ENCODE results near the gene PCP4.

The PCP4 gene

DNA sequence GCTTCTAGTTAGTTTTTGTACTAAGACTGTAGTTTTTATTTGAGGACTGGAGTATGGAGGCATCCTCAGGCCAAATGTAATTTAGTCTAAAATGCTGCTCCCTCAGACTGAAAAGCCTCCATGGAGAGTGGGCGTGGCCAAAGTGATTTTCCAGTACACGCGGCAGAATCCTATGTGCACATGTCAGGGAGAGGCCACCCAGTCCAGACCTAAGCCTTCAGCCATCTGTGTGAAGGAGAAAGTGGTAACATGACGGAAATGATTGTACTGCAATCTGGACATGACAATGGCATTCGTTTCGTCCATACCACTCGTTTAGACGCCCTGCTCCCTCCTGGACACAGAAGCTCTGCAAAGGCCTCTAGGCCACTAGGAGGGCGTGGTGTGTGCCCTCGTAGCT lies 56.2 kb downstream of the PCP4 start:
- DNase-seq (ENCODE audit: low read depth in 2 of 2), result no peak

- DNase-seq (ENCODE audit: low read depth in 2 of 2), result no peak
Observed at GRCh38 chr21:39924577-39925308, 57.5 kb downstream of the PCP4 start.

DNA sequence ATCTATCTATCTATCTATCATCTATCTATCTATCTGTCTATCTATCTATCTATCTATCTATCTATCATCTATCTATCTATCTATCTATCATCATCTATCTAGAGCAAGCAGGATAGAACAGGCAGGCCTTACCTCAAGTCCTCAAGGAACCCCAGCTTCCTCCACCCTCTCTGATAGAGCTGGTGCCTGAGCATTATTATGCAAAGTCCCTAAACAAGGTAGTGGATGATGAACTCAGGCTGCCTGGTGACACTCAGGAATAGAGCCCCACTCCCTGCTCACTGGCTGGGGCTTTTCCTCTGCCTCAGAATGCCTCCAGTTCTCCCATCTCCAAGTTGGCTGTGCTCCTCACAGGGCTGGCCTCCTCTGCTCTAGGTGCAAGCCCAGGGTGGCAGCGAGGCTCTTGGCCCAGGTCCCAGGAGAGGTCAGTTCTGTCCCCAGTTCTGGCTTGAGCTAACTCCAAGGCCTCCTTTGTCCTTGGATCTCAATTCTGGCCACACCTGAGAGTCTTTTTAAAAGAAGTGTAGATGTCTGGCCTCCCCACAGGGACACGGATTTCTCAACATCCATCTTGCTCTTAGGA lies 60.2 kb downstream of the PCP4 start:
- DNase-seq (ENCODE audit: low read depth in 2 of 2), result no peak

DNA sequence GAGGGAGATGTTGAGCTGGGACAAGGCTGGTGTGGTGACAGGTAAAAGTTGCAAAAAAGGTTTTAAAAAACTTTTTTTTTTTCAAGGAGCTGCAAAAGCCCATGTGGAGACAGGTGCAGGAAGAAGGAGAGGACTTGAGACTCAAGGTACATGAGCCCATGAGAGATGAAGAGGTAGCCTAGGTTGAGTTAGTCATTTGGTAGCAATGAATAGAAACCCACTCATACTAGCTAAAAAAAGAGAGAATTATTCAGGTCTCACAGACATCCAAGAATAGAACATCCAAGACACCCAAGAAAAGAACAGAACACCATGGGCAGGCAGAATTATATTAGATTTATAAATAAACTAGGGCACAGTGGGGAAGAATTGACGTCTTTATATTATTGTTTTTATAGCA lies 65.1 kb downstream of the PCP4 start:
- DNase-seq (ENCODE audit: low read depth in 2 of 2), result no peak

GRCh38 chr21:39934895-39935294 lies 67.7 kb downstream of the PCP4 start:
- no peak for DNase-seq (ENCODE audit: low read depth in 2 of 2)

GRCh38 chr21:39935716-39936115 lies 68.5 kb downstream of the PCP4 start:
- DNase-seq (ENCODE audit: low read depth in 2 of 2), result no peak

DNA sequence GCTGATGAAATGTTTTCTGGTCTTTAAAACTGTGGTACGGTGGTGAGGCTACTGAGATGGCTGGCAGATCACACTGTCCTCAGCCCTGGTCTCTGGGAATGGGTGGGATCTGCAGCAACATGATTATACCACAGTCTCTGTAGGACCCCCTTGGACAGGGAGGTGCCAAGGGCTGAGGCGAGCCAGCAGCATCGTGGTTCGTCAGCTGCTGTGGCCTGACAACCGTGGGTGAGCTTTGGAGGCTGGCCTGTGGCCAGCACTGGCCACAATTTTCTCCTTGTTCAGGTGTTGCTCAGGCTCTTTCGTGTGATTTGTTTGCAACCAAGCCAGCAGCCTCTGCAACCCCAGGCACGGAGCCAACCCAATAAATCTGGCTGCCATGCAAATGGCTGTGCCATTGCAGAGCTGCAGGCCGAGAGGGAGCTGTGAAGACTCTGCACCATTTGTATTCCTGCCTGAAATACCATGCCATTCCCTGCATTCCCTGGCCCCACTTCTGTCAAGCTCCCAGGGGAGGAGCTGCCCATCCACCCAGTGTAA lies 70.9 kb downstream of the PCP4 start:
- no peak for DNase-seq (ENCODE audit: low read depth in 2 of 2)

DNA sequence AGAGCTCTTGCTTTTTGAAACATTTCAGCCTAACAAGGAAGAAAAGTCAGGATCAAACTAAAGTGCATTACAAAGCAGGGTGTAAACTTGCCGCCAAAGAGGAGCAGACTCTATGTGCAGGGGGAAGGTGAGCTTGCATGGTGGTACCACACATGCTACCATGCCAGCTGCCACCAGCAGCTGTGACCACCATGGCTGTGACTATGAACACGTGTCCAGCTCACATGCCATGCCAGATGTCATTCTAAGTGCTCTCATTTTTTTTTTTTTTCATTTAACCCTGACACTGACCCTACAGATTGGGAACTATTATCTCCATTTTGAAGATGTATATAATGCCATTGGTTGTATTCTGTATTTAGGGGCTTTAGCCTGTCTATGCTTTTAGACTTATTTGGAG lies 79.0 kb downstream of the PCP4 start:
- no peak for DNase-seq (ENCODE audit: low read depth in 2 of 2)

GRCh38 chr21:39947031-39947430 lies 79.8 kb downstream of the PCP4 start:
- DNase-seq (ENCODE audit: low read depth in 2 of 2), result no peak

GRCh38 chr21:39951183-39952101 lies 84.2 kb downstream of the PCP4 start:
- DNase-seq (ENCODE audit: low read depth in 2 of 2), result no peak

GRCh38 chr21:39952265-39952664 lies 85.0 kb downstream of the PCP4 start:
- DNase-seq (ENCODE audit: low read depth in 2 of 2), result no peak

DNA sequence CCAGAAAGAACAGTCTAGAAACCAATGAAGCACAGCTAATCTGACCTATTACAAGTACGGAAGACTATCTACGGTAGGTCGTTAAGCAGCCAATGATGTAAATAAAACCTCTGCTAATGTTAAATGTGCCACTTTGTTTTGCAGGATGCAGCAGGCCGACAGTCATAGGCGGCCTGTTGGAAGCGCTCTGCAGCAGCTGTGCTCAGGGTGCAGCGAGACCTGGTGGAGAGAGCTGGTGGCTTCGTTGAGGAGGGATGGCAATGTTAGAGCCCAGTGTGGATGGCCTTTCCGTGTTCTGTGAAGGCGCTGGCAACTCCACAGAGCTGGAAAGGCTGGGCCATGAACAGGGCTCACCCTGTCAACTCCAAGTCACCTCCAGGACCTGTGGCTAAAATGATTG lies 87.3 kb downstream of the PCP4 start:
- no peak for DNase-seq (ENCODE audit: low read depth in 2 of 2)

DNA sequence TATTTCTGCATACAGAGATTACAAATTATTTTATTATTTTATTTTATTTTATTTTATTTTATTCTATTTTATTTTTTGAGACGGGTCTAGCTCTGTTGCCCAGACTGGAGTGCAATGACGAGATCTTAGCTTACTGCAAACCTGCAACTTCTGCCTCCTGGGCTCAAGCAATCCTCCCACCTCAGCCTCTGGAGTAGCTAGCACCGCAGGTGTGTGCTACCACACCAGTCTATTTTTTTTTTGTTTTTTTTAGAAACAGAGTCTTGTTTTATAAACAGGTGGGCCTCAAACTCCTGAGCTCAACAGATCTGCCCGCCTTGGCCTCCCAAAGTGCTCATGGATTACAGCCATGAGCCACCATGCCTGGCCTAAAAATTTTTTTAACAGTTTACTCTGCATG lies 88.1 kb downstream of the PCP4 start:
- no peak for DNase-seq (ENCODE audit: low read depth in 2 of 2)

DNA sequence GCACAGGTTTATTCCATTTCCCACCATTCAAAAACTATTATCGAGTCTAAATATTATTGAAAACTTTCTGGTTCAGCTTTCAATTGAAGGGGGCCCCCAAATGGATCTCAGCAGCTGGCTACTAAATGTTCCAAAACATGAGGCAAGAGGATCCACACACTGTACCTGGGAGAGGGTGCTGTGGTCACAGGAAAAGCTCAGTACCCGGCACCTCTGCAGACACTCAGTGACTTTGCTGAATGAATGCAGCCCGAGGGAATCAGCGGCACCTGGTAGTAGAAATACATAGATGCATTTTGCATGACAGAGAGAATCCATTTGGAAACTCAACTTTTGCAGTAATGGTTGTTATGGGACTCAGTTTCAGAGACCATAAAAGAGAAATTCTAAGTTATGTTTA lies 89.3 kb downstream of the PCP4 start:
- DNase-seq (ENCODE audit: low read depth in 2 of 2), result no peak

DNA sequence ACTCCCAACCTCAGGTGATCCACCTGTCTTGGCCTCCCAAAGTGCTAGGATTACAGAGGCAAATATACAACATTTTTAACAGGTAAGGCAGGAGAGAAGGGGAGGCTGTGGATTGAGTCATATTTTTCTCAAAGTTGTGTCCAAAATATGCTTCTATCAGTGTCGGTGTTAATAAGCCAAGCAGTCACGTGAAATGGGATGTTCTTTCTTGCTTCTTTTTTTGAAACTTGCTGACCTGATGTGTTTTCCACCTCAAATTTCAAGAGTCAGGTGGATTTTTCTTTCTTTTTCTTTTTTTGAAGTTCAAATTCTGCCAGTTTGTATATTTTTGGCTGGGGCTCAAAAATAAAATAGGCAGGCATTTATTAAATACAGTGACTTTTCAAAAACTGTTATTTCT lies 91.5 kb downstream of the PCP4 start:
- DNase-seq (ENCODE audit: low read depth in 2 of 2), result no peak

GRCh38 chr21:39961251-39961650 lies 94.0 kb downstream of the PCP4 start:
- no peak for DNase-seq (ENCODE audit: low read depth in 2 of 2)

GRCh38 chr21:39965026-39965425 lies 97.8 kb downstream of the PCP4 start:
- DNase-seq (ENCODE audit: low read depth in 2 of 2), result no peak

- no peak for DNase-seq (ENCODE audit: low read depth in 2 of 2)
Observed at GRCh38 chr21:39966786-39967185, 99.5 kb downstream of the PCP4 start.

DNA sequence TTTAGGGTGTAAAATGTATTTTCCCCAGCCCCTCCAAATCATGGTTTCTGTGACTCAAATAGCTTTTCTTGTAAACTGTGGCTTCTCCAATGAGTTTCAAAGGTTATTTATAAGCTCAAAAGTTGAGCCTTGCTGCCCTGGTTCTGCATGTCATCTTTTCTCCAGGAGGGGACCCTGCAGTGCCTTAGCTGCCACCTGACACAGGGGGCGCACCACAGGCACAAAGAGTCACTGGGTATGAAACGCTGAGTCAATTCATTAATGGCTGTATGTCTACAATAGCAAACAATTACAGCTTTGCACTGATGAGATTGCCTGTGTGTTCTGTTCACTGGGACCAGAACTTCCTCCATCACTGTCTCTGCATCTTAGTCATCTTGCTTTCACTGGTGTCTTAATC lies 100.8 kb downstream of the PCP4 start:
- DNase-seq (ENCODE audit: low read depth in 2 of 2), result no peak

DNA sequence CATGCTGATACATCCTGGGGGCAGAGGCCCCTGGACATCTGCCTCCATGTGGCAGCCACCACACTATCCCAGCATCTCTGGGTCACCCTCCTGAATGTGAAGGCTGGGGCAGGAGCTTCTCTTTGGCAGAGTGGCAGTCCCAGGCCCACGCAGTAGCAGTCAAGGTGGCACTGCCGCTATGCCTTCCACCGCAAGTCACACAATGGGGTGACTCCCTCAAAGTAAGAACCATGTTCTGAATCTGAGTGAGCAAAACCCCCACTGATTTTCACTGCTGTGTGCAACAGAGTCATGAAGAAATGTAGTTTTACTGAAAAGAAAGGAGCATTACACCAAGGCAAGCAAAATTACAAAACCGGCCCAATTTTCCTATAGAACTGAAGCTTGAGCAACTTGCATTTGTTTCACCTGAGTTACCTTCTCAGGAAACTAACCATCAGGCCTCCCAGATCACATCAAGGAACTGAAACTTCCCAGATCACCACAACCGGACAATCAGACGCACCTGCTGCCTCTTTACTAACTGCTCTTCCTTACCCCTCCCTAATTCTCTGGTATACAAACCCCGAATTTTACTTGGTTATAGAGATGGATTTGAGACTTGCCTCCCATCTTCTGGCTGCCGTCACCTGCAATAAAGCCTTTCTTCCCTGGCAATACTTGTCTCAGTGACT lies 102.6 kb downstream of the PCP4 start:
- no peak for DNase-seq (ENCODE audit: low read depth in 2 of 2)

DNA sequence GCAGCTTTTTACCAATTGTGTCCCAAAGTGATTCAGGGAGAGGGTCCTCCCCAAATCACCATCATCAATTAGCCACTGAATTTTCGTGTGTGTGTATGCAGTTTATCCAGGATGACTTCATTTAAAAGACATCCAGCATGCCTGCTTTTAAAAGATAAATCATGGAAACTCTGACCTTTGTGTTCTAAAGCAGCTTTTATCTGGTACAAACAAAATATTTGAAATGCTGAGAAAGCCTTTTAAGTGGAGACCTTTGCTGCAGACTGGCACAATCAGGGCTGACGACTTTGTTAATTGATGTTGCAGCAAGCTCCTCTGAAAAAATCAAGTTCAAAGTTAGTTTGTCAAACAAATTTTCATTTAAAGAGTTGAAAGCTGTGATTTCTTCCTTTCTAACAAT lies 104.7 kb downstream of the PCP4 start:
- no peak for DNase-seq (ENCODE audit: low read depth in 2 of 2)

DNA sequence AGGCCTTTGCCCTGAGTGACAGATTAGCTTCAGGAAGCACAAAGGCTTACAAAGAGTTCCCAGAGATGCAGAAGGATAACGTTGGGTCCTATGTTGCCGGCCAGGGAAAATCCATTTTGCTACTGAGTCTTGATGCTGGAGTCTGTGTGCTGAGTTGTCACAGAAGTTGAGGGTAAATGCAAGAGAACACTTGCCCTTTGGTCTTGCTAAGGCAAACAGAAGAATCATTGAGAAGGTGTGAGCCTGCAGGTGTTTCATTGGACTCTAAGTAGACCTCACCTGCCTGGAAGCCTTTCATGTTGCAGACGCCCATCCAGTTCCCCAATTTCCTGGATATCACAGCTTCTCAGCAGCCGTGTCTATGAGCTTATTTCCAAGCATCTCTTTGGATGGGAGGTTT lies 105.2 kb downstream of the PCP4 start:
- no peak for DNase-seq (ENCODE audit: low read depth in 2 of 2)
